Measurements from ENCODE around the gene LSM7. TPM values are rescaled to one million over a fixed set of nuclear protein-coding genes. Genes with fewer than 3 reads are reported as not detected.
A peak's percentile ranks its signal among the peaks of the same experiment; 100 is the strongest.

Gene LSM7
- total and polyA plus RNA-seq, 9 of the 15 experiments (the other 6 are each of a cell fraction or from before 2014, with no cell fraction given) = 40.5 to 690 (median 265) TPM

DNA sequence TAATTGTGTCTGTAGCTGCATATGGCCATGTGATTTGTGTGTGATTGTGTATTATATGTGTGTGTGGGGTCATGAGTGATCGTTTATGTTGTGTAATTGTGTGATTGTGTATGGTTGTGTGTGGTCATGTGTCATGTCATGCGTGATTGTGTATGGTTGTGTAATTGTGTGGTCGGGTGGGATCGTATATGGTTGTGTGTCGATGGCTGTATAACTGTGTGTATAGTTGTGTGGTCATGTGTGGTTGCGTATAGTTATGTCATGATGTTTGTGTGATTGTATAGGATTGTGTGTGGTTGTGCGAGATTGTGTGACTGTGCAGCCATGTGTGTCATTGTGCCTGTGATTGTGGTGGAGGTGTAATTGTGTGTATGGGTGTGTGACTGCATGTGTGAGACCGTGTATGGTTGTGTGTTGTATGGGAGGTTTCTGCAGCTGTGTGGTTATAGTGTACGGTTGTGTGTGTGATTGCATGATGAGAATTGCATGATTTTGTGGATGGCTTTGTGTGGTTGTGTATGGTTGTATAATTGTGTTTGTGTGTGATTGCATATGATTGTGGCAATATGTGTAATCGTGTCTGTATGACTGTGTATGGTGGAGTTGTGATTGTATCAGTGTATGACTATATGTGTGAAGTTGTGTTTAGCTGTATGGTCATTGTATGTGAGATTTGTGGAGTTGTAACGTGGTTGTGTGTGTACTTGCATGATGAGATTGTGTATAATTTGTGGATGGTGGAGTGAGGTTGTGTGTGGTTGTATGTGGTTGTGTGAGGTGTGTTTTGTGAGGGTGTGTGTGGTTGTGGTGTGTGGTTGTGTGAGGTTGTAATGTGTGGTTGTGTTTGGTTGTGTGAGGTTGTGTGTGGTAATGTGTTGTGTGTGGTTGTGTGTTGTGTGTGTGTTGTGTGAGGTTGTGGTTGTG is 33.9 kb upstream of the LSM7 start (continued):
- TF ChIP-seq, protein P1, sequence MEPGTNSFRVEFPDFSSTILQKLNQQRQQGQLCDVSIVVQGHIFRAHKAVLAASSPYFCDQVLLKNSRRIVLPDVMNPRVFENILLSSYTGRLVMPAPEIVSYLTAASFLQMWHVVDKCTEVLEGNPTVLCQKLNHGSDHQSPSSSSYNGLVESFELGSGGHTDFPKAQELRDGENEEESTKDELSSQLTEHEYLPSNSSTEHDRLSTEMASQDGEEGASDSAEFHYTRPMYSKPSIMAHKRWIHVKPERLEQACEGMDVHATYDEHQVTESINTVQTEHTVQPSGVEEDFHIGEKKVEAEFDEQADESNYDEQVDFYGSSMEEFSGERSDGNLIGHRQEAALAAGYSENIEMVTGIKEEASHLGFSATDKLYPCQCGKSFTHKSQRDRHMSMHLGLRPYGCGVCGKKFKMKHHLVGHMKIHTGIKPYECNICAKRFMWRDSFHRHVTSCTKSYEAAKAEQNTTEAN (CRISPR knock-in tag; IDR thresholded peaks at IDR 0.05) = no peak
- TF ChIP-seq FIP1L1 (IDR thresholded peaks at IDR 0.05; ENCODE audit: low read depth, low read length, poor library complexity, severe bottlenecking) = no peak
- TF ChIP-seq RCOR1 (IDR thresholded peaks at IDR 0.05; ENCODE audit: borderline replicate concordance in 1 of 2, low read depth in 2 of 2, low read length in 2 of 2) = no peak
- TF ChIP-seq PCBP2 (IDR thresholded peaks at IDR 0.05; ENCODE audit: low read depth, low read length, poor library complexity, severe bottlenecking) = no peak
- TF ChIP-seq ZNF699 (CRISPR knock-in tag; IDR thresholded peaks at IDR 0.05; ENCODE audit: insufficient replicate concordance) = no peak
- TF ChIP-seq SNRNP70 (optimal IDR thresholded peaks at IDR 0.05; ENCODE audit: low read depth, low read length) = no peak
- no peak for TF ChIP-seq BMI1 (IDR thresholded peaks at IDR 0.05; ENCODE audit: low read length)
- TF ChIP-seq TCF7 (IDR thresholded peaks at IDR 0.05; ENCODE audit: borderline replicate concordance) = no peak
- TF ChIP-seq HDAC6 (IDR thresholded peaks at IDR 0.05; ENCODE audit: low read depth, low read length) = peak; percentile 2; the same call in 1 of the 2 replicates
- no peak for TF ChIP-seq RBM39 (optimal IDR thresholded peaks at IDR 0.05; ENCODE audit: low read depth, low read length)
- no peak for TF ChIP-seq MGA (IDR thresholded peaks at IDR 0.05)

All from K562 (cell line).